Measurements from ENCODE around the gene SLC6A6.

Gene SLC6A6

DNA sequence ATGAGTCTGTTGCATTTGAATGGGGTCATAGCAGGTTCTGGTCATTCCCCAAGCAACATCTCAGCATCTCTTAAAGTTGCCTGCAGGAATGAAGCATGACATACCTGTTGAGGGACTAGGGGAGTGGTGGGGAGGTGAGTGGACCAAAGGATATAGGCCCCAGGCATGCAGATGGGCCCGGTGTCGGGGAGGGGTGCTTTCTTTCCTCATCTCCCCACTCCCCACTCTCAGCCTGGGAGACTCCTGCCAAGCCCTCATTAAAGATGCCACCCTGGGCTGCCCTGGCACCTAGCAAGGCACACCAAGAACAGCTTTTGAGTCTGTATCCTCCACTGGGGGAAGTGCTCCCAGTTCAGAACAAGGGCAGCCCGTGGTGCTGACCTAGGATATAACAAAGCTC, 83.6 kb downstream of the SLC6A6 start:
- DNase-seq (ENCODE audit: low read depth, low spot score): no peak
- no peak for TF ChIP-seq CTCF (IDR thresholded peaks at IDR 0.05; ENCODE audit: low read depth, low read length)
- in situ Hi-C loops (cut with HindIII; ENCODE audit: low sequenced_read_pairs): no loop called here
- no peak overlapping the region for H3K4me3 ChIP-seq (ENCODE audit: low read depth, low read length)

- in situ Hi-C loops (cut with HindIII; ENCODE audit: low sequenced_read_pairs): no loop called here
- TF ChIP-seq CTCF (IDR thresholded peaks at IDR 0.05; ENCODE audit: low read depth, low read length): no peak
- H3K4me3 ChIP-seq (ENCODE audit: low read depth, low read length): no peak overlapping the region
- DNase-seq (ENCODE audit: low read depth, low spot score): no peak
Measured at GRCh38 chr3:14486460-14486859, 84.1 kb downstream of the SLC6A6 start.

DNA sequence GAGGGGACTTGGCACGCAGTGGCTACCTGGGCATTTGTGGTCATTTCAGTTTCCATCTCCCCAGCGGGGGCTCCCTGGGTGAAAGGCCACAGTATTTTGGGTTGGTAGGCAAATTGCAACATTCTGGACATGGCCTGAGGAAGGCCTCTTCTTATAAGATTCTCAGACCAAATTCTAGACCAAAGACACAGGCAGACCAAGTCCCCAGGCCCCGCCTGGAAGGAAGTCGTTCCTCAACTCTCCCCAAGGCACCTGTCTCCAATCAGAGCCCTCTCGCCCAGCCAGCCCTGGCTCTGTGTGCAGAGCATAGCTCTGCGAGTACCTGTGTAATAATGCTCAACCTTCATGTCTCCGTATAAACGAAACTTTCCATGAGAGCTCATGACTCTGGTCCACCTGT, 84.7 kb downstream of the SLC6A6 start:
- no peak for DNase-seq (ENCODE audit: low read depth, low spot score)
- TF ChIP-seq CTCF (IDR thresholded peaks at IDR 0.05; ENCODE audit: low read depth, low read length): no peak
- H3K4me3 ChIP-seq (ENCODE audit: low read depth, low read length): no peak overlapping the region
- in situ Hi-C loops (cut with HindIII; ENCODE audit: low sequenced_read_pairs): no loop called here

DNA sequence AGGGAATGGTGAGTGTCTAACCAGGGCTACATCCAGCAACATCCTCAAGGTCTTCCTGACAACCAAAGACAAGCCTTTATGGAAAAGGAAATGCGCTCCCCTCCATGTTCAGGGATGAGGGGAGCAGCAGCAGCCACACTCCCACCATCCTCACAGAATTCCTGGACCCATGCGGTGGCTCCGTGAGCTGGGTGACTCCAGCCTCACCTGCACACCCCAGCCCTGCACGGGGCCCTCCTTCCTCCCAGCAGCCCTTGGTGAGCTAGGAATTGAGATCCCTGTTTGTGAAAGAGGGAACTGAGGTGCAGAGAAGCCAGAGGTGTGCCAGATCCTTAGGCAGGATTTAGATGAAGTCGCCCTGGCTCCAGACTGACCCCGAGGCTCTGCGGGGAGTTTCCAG, 85.4 kb downstream of the SLC6A6 start:
- no peak overlapping the region for H3K4me3 ChIP-seq (ENCODE audit: low read depth, low read length)
- in situ Hi-C loops (cut with HindIII; ENCODE audit: low sequenced_read_pairs): no loop called here
- no peak for TF ChIP-seq CTCF (IDR thresholded peaks at IDR 0.05; ENCODE audit: low read depth, low read length)
- DNase-seq (ENCODE audit: low read depth, low spot score): no peak

- DNase-seq (ENCODE audit: low read depth, low spot score): no peak
- in situ Hi-C loops (cut with HindIII; ENCODE audit: low sequenced_read_pairs): no loop called here
- no peak for TF ChIP-seq CTCF (IDR thresholded peaks at IDR 0.05; ENCODE audit: low read depth, low read length)
- H3K4me3 ChIP-seq (ENCODE audit: low read depth, low read length): no peak overlapping the region
Measured at GRCh38 chr3:14488286-14489041, 86.1 kb downstream of the SLC6A6 start.

- TF ChIP-seq CTCF (IDR thresholded peaks at IDR 0.05; ENCODE audit: low read depth, low read length): no peak
- H3K4me3 ChIP-seq (ENCODE audit: low read depth, low read length): no peak overlapping the region
- in situ Hi-C loops (cut with HindIII; ENCODE audit: low sequenced_read_pairs): no loop called here
- DNase-seq (ENCODE audit: low read depth, low spot score): no peak
Measured at GRCh38 chr3:14489641-14490040, 87.2 kb downstream of the SLC6A6 start.
